Caco-2 (cell line): ENCODE measurements around the gene CDC6. TPM values are rescaled to one million over a fixed set of nuclear protein-coding genes. Genes with fewer than 3 reads are reported as not detected.
A peak's percentile ranks its signal among the peaks of the same experiment; 100 is the strongest.

Experiments
- BruUV-seq: library from RNA; stranded (reverse); fragments of 400-500 nt; replicated peaks from 2 replicates; lab custom pipeline; 2021; lab: Mats Ljungman, UMichigan
- CTCF ChIA-PET: fragments of 300-600 bp; sonication (Branson Sonifier 250); formaldehyde crosslinking; loops from one replicate; lab custom pipeline; 2022; ENCODE audit warnings: antibody characterized with exemption; lab: Charles Lee
- POLR2A ChIA-PET: fragments of 300-600 bp; sonication (Branson Sonifier 250); formaldehyde crosslinking; loops from one replicate; lab custom pipeline; 2022; ENCODE audit warnings: antibody characterized with exemption; lab: Charles Lee
- DNase-seq, 2 experiments: peaks; one replicate each; pipeline versions ENCODE4 v3.0.0 to v3.0.0-alpha.2; 2020 to 2022
- H3K27me3 ChIP-seq: replicated peaks from 2 replicates; pipeline ENCODE4 v1.6.0; 2011; ENCODE audit warnings: low read length; ENCODE audit not compliant: control insufficient read depth, insufficient read depth
- H3K36me3 ChIP-seq: 2 replicates; pipeline ENCODE4 v1.5.1; 2011; ENCODE audit warnings: low read length; ENCODE audit not compliant: control insufficient read depth, insufficient read depth
- H3K4me1 ChIP-seq: fragments of 250-450 bp; sonication (Bioruptor Pico); 2 replicates; pipeline ENCODE4 v1.5.1; 2020; ENCODE audit warnings: mild to moderate bottlenecking
- H3K4me3 ChIP-seq: 2 replicates; pipeline ENCODE4 v1.5.1; 2011; ENCODE audit warnings: low read depth, mild to moderate bottlenecking, control low read depth, low read length
- H3K9me3 ChIP-seq: fragments of 250-450 bp; sonication (Bioruptor Pico); 2 replicates; pipeline ENCODE4 v1.5.1; 2020; ENCODE audit warnings: mild to moderate bottlenecking, moderate library complexity
- H3K27ac Mint-ChIP-seq: one replicate; pipeline ENCODE4 v1.8.0; 2022; ENCODE audit warnings: mixed read lengths; ENCODE audit not compliant: unreplicated experiment
- H3K27me3 Mint-ChIP-seq: one replicate; pipeline ENCODE4 v1.8.0; 2022; ENCODE audit warnings: mixed read lengths; ENCODE audit not compliant: insufficient read depth, unreplicated experiment
- H3K36me3 Mint-ChIP-seq: one replicate; pipeline ENCODE4 v1.8.0; 2022; ENCODE audit warnings: mild to moderate bottlenecking, mixed read lengths; ENCODE audit not compliant: insufficient read depth, unreplicated experiment
- H3K4me1 Mint-ChIP-seq: one replicate; pipeline ENCODE4 v1.8.0; 2022; ENCODE audit warnings: low read depth, mixed read lengths; ENCODE audit not compliant: unreplicated experiment
- H3K4me3 Mint-ChIP-seq: one replicate; pipeline ENCODE4 v1.8.0; 2022; ENCODE audit warnings: mild to moderate bottlenecking, moderate library complexity, mixed read lengths; ENCODE audit not compliant: unreplicated experiment
- H3K9me3 Mint-ChIP-seq: one replicate; pipeline ENCODE4 v1.8.0; 2022; ENCODE audit warnings: mixed read lengths; ENCODE audit not compliant: unreplicated experiment
- CTCF ChIP-seq, 2 experiments: fragments of 200-600 bp in 1 of 2; IDR thresholded peaks; 1 replicate in 1 of 2; 2 replicates in 1 of 2; pipeline versions ENCODE4 v1.5.1 to v1.8.0; 2011 to 2022; ENCODE audit warnings: antibody characterized with exemption in 1 of 2, control low read depth in 1 of 2, inconsistent platforms in 1 of 2, low read depth in 1 of 2, low read length in 1 of 2, mild to moderate bottlenecking in 1 of 2, moderate library complexity in 1 of 2; ENCODE audit not compliant: insufficient read depth in 1 of 2, severe bottlenecking in 1 of 2, unreplicated experiment in 1 of 2
- intact Hi-C: fragments of 100-400 bp; cut with micrococcal nuclease; formaldehyde crosslinking; loops from one replicate; pipeline ENCODE4 v1.10.0; 2022; ENCODE audit not compliant: unreplicated experiment
- total RNA-seq: library from RNA; stranded (reverse); gene quantifications from 2 replicates; pipeline ENCODE4 v1.2.3, GENCODE V29; 2022

CDC6 gene
- total RNA-seq, 1 experiment from 2014 or later = 96.4 TPM

- Mint-ChIP-seq H3K4me3 (peak overlapping the region; percentile 92), H3K27ac (peak overlapping the region; percentile 73), H3K9me3 (no peaks in the 10 kb centered on the region), H3K27me3 (no peaks in the 10 kb centered on the region), H3K36me3 (no peaks in the 10 kb centered on the region), H3K4me1 (peaks cover 30% of the 10 kb centered on the region)
- intact Hi-C loops = loop anchor here (1.0 kb wide), 4 partner anchors 16 to 39 kb away; no protein-coding TSS in a partner anchor
- Histone ChIP-seq H3K27me3 (no peaks in the 10 kb centered on the region), H3K9me3 (no peaks in the 10 kb centered on the region), H3K4me3 (peak overlapping the region; percentile 94), H3K4me1 (peaks cover 19% of the 10 kb centered on the region), H3K36me3 (no peaks in the 10 kb centered on the region)
- ChIA-PET CTCF (interaction anchor here (0.6 to 3.0 kb wide), 6 partner anchors 9 to 246 kb away, joined by 3 to 40 read pairs (median 4); partner anchors contain the start of gene RARA), POLR2A (interaction anchor here (0.6 to 1.1 kb wide), 3 partner anchors 12 to 99 kb away, joined by 3 to 4 read pairs (median 3); no protein-coding TSS in a partner anchor)
- no TSS peak for BruUV-seq
- peak in 1 of 2 experiments; percentile 54 for TF ChIP-seq CTCF (IDR thresholded peaks at IDR 0.05; ENCODE audit: insufficient read depth in 1 of 2, low read depth in 1 of 2, low read length in 1 of 2, severe bottlenecking in 1 of 2, unreplicated experiment in 1 of 2)
- DNase-seq = peak in 1 of 2 experiments; percentile 32
Observed at GRCh38 chr17:40318830-40319391, 31.2 kb downstream of the CDC6 start.

- ChIA-PET POLR2A (interaction anchor here (0.6 to 1.1 kb wide), 2 partner anchors 13 to 100 kb away, joined by 3 read pairs; no protein-coding TSS in a partner anchor), CTCF (interaction anchor here (0.6 to 1.7 kb wide), 4 partner anchors 10 to 247 kb away, joined by 3 to 9 read pairs (median 4); partner anchors contain the start of gene RARA)
- H3K4me1 ChIP-seq = peaks cover 19% of the 10 kb centered on the region
- Mint-ChIP-seq H3K27me3 (no peaks in the 10 kb centered on the region), H3K4me1 (peaks cover 30% of the 10 kb centered on the region), H3K4me3 (peak overlapping the region; percentile 92), H3K27ac (no peak overlapping the region), H3K36me3 (no peaks in the 10 kb centered on the region), H3K9me3 (no peaks in the 10 kb centered on the region)
- DNase-seq = no peak
- intact Hi-C loops = no loop called here
- TF ChIP-seq CTCF (IDR thresholded peaks at IDR 0.05; ENCODE audit: insufficient read depth in 1 of 2, low read depth in 1 of 2, low read length in 1 of 2, severe bottlenecking in 1 of 2, unreplicated experiment in 1 of 2) = no peak
- no peaks in the 10 kb centered on the region for H3K36me3 ChIP-seq
- BruUV-seq = no TSS peak
- H3K27me3 ChIP-seq = no peaks in the 10 kb centered on the region
- H3K9me3 ChIP-seq = no peaks in the 10 kb centered on the region
- no peak overlapping the region for H3K4me3 ChIP-seq
Observed at GRCh38 chr17:40319651-40320540, 32.2 kb downstream of the CDC6 start.
